Kidney epithelial cell (primary cell): Measurements from ENCODE around the gene PTPRN. TPM values are rescaled to one million over a fixed set of nuclear protein-coding genes. Genes with fewer than 3 reads are reported as not detected.

Source experiments
- DNase-seq: peaks from one replicate; pipeline ENCODE4 v3.0.0-alpha.2; 2010; ENCODE audit warnings: low read depth
- H3K27me3 ChIP-seq: 2 replicates; pipeline ENCODE4 v1.6.0; 2011; ENCODE audit warnings: low read length; ENCODE audit not compliant: control insufficient read depth, insufficient read depth
- H3K36me3 ChIP-seq: 2 replicates; pipeline ENCODE4 v1.5.1; 2011; ENCODE audit warnings: low read length; ENCODE audit not compliant: control insufficient read depth, insufficient read depth
- H3K4me3 ChIP-seq: 2 replicates; pipeline ENCODE4 v1.5.1; 2011; ENCODE audit warnings: low read depth, mild to moderate bottlenecking, control low read depth, low read length
- CTCF ChIP-seq: IDR thresholded peaks from 2 replicates; pipeline ENCODE4 v1.5.1; 2011; ENCODE audit warnings: mild to moderate bottlenecking, moderate library complexity, low read length, control low read depth, inconsistent platforms; ENCODE audit not compliant: insufficient read depth, poor library complexity, severe bottlenecking
- total RNA-seq: library from RNA; depleted of rRNA; stranded (reverse); fragments of >200 nt; gene quantifications from 2 replicates; pipeline ENCODE4 v1.2.3, GENCODE V29; 2015

Gene PTPRN
- total RNA-seq, 1 donor from 2014 or later = 3.8 TPM

- H3K27me3 ChIP-seq = peaks cover 5% of the 10 kb centered on the region
- no peak for TF ChIP-seq CTCF
- no peak overlapping the region for H3K4me3 ChIP-seq
- no peaks in the 10 kb centered on the region for H3K36me3 ChIP-seq
- DNase-seq = peak; percentile 96
Measured at GRCh38 chr2:219249203-219249980, 59.8 kb downstream of the PTPRN start.

- no peaks in the 10 kb centered on the region for H3K36me3 ChIP-seq
Measured at GRCh38 chr2:219248845-219249202, 60.4 kb downstream of the PTPRN start.

GRCh38 chr2:219247678-219248642 is 61.2 kb downstream of the PTPRN start:
- Histone ChIP-seq H3K27me3 (no peaks in the 10 kb centered on the region), H3K36me3 (no peaks in the 10 kb centered on the region), H3K4me3 (no peak overlapping the region)
- TF ChIP-seq CTCF = no peak
- DNase-seq = no peak

More at GRCh38 chr2:219248845-219249202, 60.4 kb downstream of the PTPRN start:
- H3K4me3 ChIP-seq = no peak overlapping the region
- no peaks in the 10 kb centered on the region for H3K27me3 ChIP-seq
- DNase-seq = no peak
- TF ChIP-seq CTCF = no peak

GRCh38 chr2:219246559-219246958 is 62.6 kb downstream of the PTPRN start:
- no peaks in the 10 kb centered on the region for H3K36me3 ChIP-seq
- no peak overlapping the region for H3K4me3 ChIP-seq
- no peak for DNase-seq
- TF ChIP-seq CTCF = no peak
- H3K27me3 ChIP-seq = no peaks in the 10 kb centered on the region

GRCh38 chr2:219245899-219246230 is 63.3 kb downstream of the PTPRN start:
- Histone ChIP-seq H3K27me3 (no peaks in the 10 kb centered on the region), H3K36me3 (no peaks in the 10 kb centered on the region), H3K4me3 (peak overlapping the region; percentile 84)
- no peak for TF ChIP-seq CTCF
- no peak for DNase-seq
